ENCODE results near the gene VSTM2B. TPM values are rescaled to one million over a fixed set of nuclear protein-coding genes. Genes with fewer than 3 reads are reported as not detected.

VSTM2B gene
- total RNA-seq, 1 donor from 2014 or later, result not detected

DNA sequence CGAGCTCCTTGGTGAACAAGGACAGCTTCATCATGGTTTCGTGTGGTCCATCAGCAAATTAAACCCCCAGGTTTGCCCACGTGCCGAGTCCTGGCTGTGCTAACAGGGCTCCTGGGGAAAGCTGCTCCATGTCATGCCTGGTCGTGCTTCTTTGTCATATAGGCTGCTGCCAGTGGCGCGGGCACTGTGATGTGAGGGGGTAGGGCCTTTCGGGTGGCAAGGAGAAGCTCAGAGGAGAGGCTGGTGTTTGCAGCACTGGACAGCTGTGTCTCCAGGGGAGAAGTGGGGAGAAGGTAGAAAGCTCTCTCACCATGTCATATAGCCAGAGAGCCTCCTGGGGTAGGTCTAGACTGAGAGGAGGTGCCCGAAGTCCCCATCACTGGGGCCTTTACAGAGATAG lies 13.3 kb downstream of the VSTM2B start:
- peak; percentile 74 for DNase-seq (ENCODE audit: low spot score)
- peaks cover 18% of the 10 kb centered on the region for H3K27me3 Mint-ChIP-seq (ENCODE audit: low read depth)
- H3K4me1 Mint-ChIP-seq (ENCODE audit: low read depth), result no peaks in the 10 kb centered on the region
- no peaks in the 10 kb centered on the region for H3K9me3 Mint-ChIP-seq (ENCODE audit: low read depth)
- no peaks in the 10 kb centered on the region for H3K36me3 Mint-ChIP-seq (ENCODE audit: low read depth)
- H3K4me3 Mint-ChIP-seq (ENCODE audit: unreplicated experiment), result no peak overlapping the region
- TF ChIP-seq, protein P1, sequence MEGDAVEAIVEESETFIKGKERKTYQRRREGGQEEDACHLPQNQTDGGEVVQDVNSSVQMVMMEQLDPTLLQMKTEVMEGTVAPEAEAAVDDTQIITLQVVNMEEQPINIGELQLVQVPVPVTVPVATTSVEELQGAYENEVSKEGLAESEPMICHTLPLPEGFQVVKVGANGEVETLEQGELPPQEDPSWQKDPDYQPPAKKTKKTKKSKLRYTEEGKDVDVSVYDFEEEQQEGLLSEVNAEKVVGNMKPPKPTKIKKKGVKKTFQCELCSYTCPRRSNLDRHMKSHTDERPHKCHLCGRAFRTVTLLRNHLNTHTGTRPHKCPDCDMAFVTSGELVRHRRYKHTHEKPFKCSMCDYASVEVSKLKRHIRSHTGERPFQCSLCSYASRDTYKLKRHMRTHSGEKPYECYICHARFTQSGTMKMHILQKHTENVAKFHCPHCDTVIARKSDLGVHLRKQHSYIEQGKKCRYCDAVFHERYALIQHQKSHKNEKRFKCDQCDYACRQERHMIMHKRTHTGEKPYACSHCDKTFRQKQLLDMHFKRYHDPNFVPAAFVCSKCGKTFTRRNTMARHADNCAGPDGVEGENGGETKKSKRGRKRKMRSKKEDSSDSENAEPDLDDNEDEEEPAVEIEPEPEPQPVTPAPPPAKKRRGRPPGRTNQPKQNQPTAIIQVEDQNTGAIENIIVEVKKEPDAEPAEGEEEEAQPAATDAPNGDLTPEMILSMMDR (IDR thresholded peaks at IDR 0.05), result no peak
- H3K27ac Mint-ChIP-seq (ENCODE audit: unreplicated experiment), result no peak overlapping the region

DNA sequence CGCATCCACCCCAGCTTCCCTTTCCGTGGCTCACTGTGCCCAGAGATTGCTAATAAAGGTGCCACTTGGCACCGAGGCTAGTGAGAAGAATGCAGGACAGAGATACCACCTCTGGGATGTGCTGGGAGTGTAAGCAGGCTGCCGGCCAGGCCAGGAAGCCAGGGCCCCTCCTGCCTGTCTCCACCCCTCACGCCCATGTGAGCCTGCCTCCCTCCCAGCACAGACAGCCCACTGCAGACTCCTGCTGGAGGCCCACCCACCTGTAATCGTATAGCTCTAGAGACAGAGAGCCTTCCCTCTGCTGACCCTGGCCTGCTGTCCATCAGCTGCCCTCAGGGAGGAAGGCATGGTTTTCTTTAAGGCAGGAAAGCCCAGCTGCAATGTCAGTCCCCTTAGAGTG lies 13.9 kb downstream of the VSTM2B start:
- H3K27me3 Mint-ChIP-seq (ENCODE audit: low read depth), result peaks cover 17% of the 10 kb centered on the region
- peak; percentile 86 for DNase-seq (ENCODE audit: low spot score)
- H3K4me1 Mint-ChIP-seq (ENCODE audit: low read depth), result no peaks in the 10 kb centered on the region
- no peak overlapping the region for H3K4me3 Mint-ChIP-seq (ENCODE audit: unreplicated experiment)
- no peaks in the 10 kb centered on the region for H3K9me3 Mint-ChIP-seq (ENCODE audit: low read depth)
- TF ChIP-seq, protein P1 (IDR thresholded peaks at IDR 0.05), result no peak
- no peak overlapping the region for H3K27ac Mint-ChIP-seq (ENCODE audit: unreplicated experiment)
- H3K36me3 Mint-ChIP-seq (ENCODE audit: low read depth), result no peaks in the 10 kb centered on the region

DNA sequence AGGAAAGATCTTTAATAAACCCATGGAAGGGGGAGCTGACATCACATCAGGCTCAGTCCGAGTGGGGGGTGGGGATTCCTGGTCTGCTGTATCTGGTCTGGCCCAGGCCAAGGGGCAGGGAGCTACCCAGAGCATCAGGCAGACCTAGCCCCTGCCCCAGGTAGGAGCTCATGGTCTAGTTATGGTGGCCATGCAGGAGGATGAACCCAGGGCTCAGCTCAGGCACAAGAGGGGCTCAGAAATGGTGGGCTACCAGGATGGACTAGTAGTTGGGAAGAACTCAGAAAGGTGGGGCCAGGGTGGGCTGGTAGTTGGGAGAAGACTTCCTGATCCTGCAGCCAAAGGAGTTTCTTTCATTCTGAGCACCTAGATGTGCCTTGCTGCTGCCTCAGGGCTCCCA lies 14.3 kb downstream of the VSTM2B start:
- peak; percentile 55 for DNase-seq (ENCODE audit: low spot score)
- no peak overlapping the region for H3K4me3 Mint-ChIP-seq (ENCODE audit: unreplicated experiment)
- TF ChIP-seq, protein P1 (IDR thresholded peaks at IDR 0.05), result no peak
- no peaks in the 10 kb centered on the region for H3K36me3 Mint-ChIP-seq (ENCODE audit: low read depth)
- peaks cover 13% of the 10 kb centered on the region for H3K27me3 Mint-ChIP-seq (ENCODE audit: low read depth)
- no peaks in the 10 kb centered on the region for H3K4me1 Mint-ChIP-seq (ENCODE audit: low read depth)
- no peaks in the 10 kb centered on the region for H3K9me3 Mint-ChIP-seq (ENCODE audit: low read depth)
- no peak overlapping the region for H3K27ac Mint-ChIP-seq (ENCODE audit: unreplicated experiment)

DNA sequence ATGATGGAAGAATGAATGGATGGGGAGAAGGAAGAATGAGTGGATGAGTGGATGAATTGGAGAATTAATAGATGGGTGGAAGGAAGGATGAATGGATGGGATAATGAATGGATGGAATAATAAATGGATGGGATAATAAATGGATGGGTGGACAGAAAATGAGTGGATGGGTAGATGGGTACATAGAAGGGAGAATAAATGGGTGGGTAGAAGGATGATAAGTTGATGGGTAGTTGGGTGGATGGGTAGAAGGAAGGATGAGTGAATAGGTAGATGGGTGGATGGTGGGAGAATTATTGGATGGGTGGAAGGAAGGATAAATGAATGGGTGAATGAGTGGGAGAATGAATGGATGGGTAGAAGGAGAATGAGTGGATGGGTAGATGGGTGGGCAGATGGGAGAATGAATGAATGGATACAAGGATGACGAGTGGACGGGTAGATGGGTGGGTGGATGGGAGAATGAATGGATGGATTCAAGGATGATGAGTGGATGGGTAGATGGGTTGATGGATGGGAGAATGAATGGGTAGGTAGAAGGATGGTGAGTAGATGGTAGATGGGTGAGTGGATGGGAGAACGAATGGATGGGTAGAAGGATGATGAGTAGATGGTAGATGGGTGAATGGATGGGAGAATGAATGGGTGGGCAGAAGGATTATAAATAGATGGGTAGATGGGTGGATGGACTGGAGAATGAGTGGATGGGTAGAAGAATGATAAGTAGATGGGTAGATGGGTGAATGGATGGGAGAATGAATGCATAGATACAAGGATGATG lies 15.9 kb downstream of the VSTM2B start:
- no peak for DNase-seq (ENCODE audit: low spot score)
- no peak overlapping the region for H3K27ac Mint-ChIP-seq (ENCODE audit: unreplicated experiment)
- no peaks in the 10 kb centered on the region for H3K4me1 Mint-ChIP-seq (ENCODE audit: low read depth)
- no peaks in the 10 kb centered on the region for H3K36me3 Mint-ChIP-seq (ENCODE audit: low read depth)
- peaks cover 4% of the 10 kb centered on the region for H3K27me3 Mint-ChIP-seq (ENCODE audit: low read depth)
- TF ChIP-seq, protein P1 (IDR thresholded peaks at IDR 0.05), result no peak
- H3K4me3 Mint-ChIP-seq (ENCODE audit: unreplicated experiment), result no peak overlapping the region
- H3K9me3 Mint-ChIP-seq (ENCODE audit: low read depth), result no peaks in the 10 kb centered on the region

DNA sequence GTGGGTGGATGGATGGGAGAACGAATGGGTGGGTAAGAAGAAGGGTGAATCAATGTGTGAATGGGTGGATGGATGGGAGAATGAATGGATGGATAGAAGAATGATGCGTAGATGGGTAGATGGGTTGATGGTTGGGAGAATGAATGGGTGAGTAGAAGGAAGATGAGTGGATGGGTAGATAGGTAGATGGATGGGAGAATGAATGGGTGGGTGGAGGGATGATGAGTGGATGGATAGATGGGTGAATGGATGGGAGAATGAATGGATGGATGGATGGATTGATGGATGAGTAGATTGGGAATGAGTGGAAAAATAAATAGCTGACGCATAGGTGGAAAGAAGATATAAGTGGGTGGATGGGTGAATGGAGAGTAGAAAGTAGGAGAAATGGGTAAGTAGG lies 16.5 kb downstream of the VSTM2B start:
- H3K4me1 Mint-ChIP-seq (ENCODE audit: low read depth), result no peaks in the 10 kb centered on the region
- H3K36me3 Mint-ChIP-seq (ENCODE audit: low read depth), result no peaks in the 10 kb centered on the region
- no peaks in the 10 kb centered on the region for H3K9me3 Mint-ChIP-seq (ENCODE audit: low read depth)
- no peak overlapping the region for H3K4me3 Mint-ChIP-seq (ENCODE audit: unreplicated experiment)
- no peak for DNase-seq (ENCODE audit: low spot score)
- TF ChIP-seq, protein P1 (IDR thresholded peaks at IDR 0.05), result no peak
- peaks cover 6% of the 10 kb centered on the region for H3K27me3 Mint-ChIP-seq (ENCODE audit: low read depth)
- H3K27ac Mint-ChIP-seq (ENCODE audit: unreplicated experiment), result no peak overlapping the region

Data from chondrocyte (in vitro differentiated cells).